Skeletal muscle cell (primary cell): ENCODE results near the gene DAB2IP.

Source experiments
- DNase-seq: peaks from one replicate; pipeline ENCODE4 v3.0.0-alpha.2; 2010; ENCODE audit warnings: low read depth
- H3K4me3 ChIP-seq: 2 replicates; pipeline ENCODE4 v1.5.1; 2011; ENCODE audit warnings: low read depth, mild to moderate bottlenecking, control low read depth, low read length, moderate library complexity

Gene DAB2IP

DNA sequence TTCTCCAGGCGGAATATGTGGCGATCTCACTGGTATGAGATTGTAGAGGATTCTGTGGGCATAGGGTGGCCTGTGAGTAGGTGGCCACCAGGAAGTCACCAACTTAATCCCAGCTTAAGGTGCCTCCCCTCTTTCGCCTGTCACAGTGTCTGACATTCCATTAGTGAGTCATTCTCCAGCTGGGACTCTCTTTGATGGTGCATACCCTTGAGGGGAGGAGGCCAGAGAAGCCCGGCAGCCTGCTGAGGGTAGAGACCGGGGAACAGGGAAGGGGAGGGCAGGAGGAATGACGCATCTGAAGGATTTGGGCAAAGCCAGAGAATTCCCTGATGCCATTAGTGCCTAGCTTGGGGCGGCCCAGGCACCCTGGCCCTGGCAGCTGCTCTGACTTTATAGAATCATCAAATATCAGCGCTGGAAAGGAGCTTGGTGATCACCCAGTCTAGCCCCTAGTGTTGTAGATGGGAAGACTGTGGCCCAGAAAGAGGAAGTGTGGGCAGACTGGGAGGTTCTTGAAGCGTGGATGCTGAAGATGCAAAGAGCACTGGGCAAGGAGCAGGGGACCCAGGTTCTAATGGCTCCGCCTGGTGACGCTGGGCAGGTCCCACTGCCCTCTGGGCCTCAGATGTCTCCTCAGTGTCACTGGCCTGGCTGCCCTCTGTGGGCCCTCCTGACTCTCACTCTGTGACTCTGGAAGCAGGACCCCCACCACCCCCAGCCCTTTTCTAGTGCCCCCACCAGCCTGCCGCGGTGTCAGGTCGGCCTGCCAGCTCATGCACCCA is 41.4 kb downstream of the DAB2IP start:
- DNase-seq: no peak
- H3K4me3 ChIP-seq: no peak overlapping the region

DNA sequence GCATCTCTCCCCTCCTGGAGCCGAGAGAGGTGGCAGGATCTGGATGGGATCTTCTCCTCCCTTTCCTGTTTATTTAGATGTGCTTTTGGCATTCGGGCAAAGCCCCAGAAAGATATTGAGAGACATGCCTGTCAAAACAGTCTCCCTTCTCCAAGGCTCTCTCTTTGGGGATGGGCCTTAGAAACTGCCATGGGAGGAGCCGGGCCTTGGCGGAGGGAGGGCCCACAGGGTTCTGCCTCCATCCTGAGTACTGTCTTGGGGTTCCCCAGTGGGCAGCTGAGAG is 41.9 kb downstream of the DAB2IP start:
- DNase-seq: no peak
- no peak overlapping the region for H3K4me3 ChIP-seq

DNA sequence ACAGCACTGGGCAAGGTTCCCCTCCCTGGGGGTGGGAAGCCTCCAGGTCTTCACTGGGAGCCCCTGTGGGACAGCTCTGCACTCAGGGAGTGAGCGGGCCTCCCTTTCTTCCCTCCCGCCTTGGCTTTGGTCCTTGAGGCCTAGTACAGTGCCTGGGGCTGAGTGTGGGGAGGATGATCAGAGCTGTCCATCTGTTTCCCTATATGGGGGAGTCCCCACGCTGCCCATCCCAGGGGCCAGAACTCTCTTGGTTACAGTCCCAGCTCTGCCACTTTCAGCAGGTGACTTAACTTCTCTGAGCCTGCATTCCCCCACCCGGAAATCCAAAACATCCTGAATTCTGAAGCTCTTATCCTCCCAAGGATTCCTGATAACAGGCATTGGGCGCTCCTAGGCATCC is 42.6 kb downstream of the DAB2IP start:
- H3K4me3 ChIP-seq: no peak overlapping the region
- DNase-seq: no peak

DNA sequence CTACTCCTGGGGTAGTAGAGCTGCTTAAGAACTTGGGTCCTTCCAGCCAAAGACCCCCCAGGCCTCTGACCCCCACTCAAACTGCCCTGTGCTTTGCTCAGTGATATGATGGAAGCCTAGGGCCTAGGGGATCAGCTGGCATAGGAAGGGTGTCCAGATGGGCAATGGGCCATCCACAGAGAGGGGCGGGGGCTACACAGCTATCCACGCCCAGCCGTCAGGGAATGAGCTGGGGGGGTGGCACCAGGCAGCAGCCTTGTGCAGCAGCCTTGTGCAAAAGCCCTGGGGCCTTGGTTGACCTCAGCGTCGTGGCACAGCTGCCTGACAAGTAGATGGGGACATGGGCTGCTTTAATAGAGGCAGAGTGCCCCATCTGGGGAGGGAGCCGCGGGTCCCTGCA is 43.2 kb downstream of the DAB2IP start:
- H3K4me3 ChIP-seq: no peak overlapping the region
- DNase-seq: no peak

DNA sequence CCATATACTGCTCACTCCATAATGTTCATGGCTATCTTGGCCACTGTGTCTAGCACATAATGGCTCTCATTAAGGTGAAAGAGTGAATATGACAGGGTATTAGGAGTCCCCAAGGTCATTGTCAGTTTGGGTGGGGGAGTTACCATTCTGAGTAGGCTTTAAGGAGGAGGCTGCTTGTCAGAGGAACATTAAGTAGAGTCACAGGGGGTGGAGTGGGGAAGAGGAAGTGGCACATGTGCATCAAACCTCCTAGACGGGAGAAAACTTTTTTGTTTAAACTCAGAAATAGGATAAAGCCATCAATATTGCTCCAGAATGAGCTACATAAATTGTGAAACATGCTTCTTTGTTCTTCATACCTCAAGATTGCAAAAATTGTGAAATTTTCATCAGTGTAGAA is 45.5 kb downstream of the DAB2IP start:
- H3K4me3 ChIP-seq: no peak overlapping the region
- DNase-seq: no peak

DNA sequence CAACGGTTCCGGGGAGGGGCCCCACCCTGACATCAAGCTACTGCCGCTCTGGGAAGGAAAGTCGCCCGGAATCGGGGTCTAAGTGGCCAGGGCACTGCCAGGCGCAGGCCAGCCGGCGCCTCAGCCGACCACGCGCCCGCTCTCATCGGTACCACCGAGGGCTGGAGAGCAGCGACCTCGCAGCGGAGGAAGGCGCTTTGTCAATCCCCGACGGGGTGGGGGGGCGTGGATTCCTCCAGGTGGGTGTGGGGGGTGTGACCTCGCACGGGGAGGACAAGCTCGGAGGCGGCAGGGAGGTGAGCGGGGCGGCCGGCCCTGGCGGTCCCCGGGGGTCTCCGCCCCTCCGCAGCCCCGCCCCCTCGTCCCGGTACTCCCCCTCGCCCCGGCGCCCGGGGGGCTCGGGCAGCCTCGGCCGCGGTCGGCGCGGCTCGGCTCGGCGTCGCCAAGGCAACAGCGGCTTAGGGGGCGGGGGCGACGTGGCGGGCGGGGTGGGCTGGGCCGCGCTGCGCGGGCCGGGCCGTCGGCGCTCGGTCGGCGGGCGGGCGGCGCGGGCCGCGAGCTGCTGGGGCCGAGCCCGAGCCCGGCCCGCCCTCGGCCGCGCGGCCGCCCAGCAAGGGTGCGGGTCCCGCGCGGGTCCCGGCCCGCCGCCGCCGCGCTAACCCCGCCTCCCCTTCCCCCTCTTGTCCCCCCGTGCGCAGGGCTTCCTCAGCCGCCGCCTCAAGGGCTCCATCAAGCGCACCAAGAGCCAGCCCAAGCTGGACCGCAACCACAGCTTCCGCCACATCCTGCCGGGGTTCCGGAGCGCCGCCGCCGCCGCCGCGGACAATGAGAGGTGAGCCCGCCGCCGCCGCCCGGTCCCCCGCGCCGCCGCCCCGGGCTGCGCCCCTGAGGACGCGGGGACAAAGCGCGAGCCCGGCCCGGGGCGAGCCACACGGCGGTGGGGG is 47.5 kb downstream of the DAB2IP start:
- DNase-seq: no peak
- peak overlapping the region; percentile 71 for H3K4me3 ChIP-seq

DNA sequence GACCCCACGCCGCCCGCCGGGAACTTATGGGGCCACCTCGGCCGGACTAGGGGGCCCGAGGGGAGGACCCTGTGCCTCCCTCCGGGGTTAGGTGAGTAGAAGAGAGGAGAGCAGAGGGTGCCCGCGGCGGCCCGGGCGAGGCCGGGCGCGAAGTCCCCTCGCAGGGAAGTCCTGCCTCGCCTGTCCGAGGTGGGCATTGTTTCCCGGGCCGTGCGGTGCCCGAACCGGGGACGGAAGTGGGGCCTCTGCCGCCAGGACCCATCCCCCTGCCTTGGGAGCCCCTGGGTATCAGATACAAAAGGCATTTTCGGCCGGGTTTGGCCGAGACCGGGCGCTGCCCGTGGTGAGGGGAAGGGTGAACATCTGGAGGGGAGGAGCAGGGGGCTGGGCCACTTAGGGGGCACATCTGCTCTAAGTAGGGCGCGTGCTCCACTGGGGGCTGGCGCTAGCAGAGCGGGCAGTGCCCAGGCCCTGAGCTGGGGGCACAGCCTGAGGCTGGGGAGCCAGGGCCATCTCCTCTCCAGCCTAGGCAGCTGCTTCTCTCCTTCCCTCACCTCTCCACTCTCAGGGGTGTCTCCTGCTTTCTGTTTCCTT is 48.2 kb downstream of the DAB2IP start:
- no peak for DNase-seq
- H3K4me3 ChIP-seq: peak overlapping the region; percentile 71

DNA sequence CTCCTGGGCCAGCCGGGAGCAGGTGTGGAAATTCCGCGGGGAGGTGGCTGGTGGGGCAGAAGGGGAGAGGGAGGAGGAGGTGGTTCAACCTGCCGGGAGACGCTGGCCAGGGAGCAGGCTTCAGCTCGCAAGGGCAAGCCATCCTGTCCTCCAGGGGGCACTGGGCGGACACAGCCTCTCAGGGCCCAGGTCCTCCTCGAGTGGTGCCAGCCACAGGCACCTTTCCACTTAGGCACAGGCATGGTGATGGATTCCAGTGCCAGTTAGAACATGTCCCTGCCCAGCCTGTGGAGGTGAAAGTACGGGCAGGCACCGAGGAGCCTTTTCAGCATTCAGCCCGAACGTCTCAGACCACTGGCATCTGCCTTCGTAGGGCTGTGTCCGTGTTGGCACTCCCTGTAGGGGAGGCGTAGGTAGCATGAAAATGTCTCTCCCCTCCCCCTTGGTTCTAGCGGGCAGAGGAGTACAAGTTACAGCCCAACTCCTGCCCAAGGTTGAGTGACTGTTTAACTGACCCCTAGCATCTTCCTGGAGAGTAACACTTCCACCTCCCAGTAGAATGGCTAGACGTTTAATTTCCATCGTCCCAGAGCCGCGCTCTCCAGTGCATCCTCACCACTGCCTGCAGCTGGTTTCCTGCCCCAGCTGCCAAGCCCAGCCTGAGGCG is 48.9 kb downstream of the DAB2IP start:
- no peak for DNase-seq
- peak overlapping the region; percentile 71 for H3K4me3 ChIP-seq

DNA sequence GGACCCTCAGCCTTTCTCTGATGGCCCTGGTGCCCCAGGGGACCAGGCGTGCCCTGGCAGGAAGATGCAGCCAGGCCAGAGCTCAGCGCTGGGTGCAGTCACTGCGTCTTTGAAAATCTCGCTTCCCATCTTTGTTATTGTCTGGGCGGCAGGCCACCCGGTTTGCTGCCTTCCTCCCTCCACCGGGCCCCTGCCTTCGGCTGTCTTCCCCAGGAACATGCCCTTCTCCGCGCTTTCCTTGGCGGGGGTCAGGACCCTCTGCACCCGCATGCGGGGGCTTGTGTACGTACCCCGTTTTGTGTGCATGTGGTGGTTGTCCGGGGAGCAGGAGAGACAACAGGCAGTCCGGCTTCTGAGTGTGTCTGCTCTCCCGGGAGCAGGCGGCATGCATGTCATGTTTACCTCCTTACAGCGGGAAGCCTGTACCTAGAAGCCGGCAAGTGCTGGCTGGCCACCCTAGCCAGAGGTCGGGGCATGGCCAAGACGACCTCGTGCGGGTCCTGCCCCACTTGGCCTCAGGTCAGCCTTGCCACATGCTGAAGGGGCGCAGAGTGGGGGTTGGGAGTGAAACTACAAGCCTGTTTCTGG is 49.5 kb downstream of the DAB2IP start:
- no peak for DNase-seq
- H3K4me3 ChIP-seq: no peak overlapping the region

DNA sequence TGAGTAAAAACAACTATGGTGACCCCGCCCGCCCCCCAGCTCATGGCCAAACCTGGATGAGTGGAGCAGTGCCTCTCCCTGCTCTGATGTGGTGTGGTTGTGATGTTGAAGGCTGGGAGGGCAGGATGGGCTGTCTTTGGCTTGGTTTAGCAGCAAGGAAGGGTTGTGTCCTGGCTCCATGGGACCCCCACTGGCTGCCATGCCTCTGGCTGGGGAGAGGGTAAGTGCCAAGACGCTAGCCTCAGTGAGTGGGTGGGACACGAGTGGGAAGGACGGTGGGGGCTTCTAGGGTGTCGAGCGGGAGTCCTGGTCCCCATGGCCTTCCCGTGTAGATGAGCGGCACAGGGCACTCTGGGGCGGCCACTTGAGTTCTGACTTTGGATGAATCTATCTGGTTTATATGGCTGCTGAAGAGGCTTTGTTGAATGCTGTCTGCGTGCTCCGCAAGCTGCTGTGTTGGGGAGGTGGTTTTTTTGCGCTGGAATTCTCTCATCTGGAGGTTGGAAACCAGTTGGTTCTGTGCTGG is 50.4 kb downstream of the DAB2IP start:
- no peak for DNase-seq
- H3K4me3 ChIP-seq: no peak overlapping the region

DNA sequence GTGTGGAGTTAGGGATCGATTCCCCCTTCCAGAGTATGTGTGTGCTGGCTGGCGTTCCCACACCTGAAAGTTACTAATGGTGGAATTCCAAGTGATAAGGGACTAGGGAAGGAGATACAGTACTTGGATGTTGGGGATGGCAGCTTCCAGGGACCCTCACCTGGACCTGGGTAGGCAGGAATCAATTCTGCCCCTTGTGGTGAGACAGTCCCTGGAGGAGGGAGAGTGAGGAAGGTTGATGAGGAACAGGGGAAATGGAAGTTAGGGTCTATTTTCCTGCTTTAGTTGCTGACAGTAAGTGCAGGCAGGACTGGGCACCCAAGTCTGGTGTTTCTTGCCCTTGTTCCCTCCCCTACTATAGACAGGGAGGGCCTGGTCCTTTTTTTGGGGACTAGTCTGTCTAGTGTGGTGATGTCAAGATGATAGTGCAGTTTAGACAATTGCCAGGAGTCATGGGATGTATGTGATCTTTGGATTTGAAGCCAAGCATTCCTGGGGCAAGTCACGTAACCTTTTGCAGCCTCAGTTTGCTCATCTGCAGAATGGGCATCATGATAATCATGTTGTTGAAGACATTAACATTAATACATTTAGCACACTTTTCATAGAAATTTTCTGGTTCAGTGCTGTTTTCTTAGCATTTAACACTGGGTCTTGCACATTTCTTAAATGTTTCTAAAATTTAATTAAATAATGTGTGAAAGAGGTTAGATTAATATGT is 51.7 kb downstream of the DAB2IP start:
- DNase-seq: no peak
- no peak overlapping the region for H3K4me3 ChIP-seq

DNA sequence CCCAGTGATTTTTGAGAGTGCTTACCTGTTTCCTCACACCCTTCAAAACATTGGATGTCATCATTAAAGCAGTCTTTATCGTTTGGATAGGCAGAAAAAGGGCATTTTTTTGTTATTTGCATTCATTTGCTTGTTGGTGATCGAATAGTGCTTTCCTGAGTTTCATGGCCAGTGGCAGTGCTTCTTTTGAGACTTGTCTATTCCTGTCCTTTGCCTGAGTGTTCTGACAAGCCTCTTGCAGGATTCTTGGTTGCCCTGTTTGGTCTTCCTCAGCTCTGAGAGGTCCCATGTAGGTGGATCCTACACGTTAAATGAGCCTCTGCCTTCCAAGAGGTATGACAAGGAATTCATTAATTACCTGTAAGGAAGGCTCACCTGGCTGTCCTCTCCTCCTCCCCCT is 52.8 kb downstream of the DAB2IP start:
- DNase-seq: no peak
- H3K4me3 ChIP-seq: no peak overlapping the region

DNA sequence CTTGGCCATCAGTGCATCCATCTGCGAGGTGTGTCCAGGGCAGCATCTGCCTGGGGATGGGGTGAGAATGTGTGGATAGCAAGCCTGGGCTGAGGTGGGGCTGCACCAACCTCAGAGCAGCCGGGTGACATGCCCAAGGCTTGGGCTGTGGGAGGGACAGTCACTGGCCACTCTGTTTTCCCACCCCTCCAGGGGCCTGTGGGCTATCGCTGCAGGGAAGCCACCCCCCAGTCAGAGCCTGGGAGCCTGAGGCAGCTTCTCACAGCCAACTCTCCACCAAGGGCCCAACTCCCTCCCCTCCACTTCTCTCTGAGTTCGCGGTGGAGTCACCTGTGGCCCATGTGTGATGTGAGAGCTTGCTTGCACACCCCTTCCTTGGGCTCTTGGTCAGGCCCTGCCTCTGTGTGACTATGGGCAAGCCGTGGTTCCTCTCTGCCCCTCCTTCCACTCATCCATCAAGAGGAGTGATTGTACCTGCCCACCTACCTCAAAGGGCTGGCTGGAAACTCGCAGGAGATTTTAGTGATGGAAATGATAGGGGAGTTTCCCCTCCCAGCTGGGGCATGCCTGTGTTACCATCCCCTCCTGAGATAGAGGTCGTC is 54.8 kb downstream of the DAB2IP start:
- H3K4me3 ChIP-seq: no peak overlapping the region

DNA sequence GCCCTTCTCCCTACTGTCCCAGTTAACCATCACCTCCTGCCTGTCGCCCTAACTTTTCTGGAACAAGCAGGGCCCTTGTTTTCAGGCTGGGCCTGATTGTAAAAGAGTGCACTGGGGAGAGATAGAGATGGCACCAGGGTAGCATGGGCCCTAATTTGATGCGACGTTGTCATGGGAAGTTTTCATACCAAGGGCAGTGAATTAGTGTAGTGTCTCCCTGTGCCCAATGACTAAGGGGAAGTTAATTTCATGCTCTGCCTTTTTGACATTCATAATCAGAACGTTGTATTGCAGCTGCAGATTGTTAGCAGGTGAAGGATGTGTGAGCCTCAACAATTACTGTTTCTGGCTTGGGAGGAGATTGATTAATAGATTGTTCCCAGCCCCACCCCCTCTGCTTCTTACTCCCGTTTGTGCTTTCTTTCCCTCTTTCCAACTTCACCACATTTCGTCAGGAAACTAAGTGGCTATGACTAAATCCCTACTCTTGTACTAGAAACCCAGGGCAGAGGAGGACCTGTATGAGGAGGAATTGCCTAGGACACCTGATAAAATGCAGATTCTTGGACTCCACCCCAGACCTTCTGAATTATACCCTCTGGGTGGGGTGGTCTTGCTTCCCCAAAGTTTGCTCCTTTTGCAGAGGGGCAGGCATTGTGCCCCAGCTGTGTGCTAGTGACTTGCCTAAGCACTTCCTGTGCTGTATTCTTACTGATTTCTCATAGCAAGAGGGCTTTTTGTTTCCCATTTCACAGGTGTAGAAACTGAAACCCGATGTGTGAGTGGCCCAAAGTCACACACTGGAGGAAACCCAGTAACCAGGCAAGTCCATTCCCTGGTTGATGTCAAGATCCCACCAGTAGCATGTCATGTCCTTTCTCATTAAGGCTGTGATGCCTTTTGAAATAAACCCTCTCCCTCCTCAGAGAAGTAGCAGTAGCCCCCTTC is 56.3 kb downstream of the DAB2IP start:
- no peak for DNase-seq
- H3K4me3 ChIP-seq: no peak overlapping the region

More for the DNA sequence above, 54.8 kb downstream of the DAB2IP start:
- DNase-seq: no peak

DNA sequence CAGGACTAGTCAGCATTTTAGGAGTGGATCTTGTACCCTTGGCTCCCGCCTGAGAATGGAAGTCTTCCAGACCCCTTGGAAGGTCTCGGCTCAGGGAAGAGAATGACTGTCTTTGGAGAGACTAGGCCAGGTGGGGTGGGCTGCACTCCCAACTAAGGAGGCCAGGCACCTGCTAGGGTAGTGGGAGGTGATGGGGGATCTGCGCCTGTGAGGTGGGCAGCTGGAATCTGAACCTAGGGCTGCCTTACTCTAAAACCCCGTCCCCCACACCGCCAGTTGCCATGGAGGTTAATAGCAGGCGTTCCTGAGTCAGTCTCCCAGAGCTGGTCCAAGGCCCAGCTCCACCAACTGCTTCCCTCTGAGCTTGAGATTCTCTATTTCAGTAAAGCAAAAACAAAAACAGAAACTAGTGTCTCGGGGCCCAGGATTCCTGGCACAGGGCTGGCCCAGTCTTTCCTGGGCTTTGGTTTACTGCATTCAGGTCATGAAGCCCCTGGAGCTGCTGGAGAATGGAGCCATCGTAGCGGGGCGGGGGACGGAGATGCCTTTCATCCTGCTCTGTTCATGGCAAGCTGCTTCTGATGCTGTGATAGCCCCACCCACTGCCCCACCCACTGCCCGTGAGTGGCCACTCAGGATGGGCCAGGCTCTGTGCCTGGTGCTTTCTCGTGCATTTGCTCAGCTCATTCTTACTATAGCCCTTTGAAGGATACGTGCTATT is 57.5 kb downstream of the DAB2IP start:
- DNase-seq: no peak
- H3K4me3 ChIP-seq: no peak overlapping the region

DNA sequence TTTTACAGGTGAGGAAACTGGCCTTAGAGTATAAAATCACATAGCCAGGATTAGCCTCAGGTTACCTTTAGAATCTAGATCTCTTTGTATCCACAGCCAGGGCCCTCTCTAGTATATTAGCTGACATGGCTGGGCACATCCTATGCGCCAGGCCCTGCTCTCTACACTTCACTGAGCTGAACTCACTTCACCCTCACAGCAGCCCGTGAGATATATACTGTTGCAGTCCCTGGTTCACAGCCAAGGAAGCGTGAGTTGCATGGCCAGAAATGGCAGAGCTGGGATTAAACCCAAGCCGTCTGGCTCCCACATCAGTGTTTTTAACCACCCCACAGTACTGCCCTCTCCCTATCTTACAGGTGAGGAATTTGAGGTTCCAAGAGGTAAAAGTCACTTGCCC is 58.4 kb downstream of the DAB2IP start:
- H3K4me3 ChIP-seq: no peak overlapping the region
- no peak for DNase-seq

DNA sequence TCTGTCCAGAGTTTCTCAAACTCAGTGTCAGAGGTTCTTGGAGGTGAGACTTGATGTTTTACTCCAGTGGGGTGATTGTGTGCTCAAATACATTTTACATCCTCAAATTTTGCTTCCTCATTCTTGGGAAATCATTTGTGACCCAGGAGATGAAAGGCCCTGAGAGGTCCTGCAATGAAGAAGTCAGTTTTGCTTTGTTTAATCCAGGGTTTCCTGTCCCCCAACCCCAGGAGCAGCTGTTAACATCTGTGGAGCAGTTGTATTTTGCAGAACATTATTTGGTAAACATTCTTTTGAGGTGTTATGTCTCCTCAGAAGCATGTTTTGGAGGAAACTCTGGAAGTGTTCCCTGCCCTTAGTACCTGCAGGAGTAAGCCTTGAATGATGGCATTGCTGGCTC is 59.8 kb downstream of the DAB2IP start:
- DNase-seq: no peak
- H3K4me3 ChIP-seq: no peak overlapping the region
